ENCODE measurements around the gene GRM3.

GRCh38 chr7:86846494-86847190 lies 202.9 kb downstream of the GRM3 start:
- no peak for TF ChIP-seq POLR2AphosphoS5 (IDR thresholded peaks at IDR 0.05; ENCODE audit: low read depth, low read length)
- TF ChIP-seq POLR2A (IDR thresholded peaks at IDR 0.05; ENCODE audit: low read depth, low read length) = no peak

Data from GM12892 (cell line).